ENCODE data around the gene IRAK2.

IRAK2 gene

DNA sequence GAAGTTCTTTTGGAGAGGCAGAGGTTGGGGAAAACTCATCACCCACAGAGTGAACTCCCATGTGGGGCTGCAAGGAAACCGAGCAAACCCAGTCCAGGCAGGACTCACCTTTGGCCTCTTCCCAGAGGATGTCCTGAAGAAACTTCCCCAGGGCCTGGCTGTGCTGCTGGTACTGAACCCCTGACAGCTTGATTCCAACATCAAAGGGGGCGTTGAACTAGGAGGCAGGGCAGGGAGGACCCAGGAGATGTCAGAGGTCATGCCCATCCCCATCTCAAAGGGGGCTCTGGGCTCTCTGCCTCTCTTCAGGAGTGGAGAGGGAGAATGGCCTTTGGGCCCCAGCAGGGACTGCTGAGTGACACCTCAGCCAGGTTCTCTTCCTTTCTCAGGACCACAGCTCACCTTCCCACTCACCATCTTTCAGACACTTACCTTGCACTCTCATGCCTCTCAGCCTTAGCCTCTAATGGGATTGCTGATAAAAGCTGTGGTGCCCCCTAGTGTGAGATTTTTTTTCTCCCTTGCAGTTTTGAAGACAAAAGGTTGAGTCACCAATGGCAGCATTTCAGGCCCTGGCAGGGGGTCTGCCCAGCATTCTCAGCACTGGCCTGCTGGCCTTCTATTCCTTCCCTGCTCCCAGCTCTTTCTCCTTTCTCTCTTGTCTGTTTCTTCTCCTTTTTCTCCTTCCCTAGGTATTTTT is 122.0 kb downstream of the IRAK2 start:
- no peak for DNase-seq

DNA sequence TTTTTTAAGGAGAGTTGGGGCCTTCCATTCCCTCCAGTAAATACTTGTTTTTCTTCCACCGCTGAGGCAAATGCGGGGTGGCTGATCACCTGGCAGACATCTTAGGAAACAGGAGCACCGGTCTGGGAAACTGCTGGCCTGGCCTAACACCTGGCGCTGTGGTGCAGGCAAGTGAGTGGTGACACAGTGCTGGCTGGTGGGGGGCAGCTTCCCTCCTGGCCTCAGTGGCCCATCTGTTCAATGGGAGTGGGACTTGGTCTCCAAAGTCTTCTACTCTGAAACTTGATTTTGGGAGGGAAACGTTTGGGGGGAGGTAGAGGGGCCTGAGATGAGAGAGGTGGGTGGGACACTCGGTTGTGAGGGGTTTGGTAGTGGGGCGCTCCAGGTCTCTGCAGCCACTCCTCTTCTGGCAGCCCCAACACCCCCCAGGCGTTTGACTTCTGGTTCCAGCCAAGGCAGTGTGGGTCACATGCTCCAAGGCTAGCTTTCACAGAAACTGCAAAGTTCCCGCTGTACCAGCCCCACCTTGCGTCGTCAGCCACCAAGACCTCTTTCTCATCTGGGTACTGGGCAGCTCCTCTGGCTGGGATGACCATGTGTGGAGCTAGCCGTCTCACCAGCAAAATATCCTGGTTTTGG is 123.3 kb downstream of the IRAK2 start:
- no peak for DNase-seq

DNA sequence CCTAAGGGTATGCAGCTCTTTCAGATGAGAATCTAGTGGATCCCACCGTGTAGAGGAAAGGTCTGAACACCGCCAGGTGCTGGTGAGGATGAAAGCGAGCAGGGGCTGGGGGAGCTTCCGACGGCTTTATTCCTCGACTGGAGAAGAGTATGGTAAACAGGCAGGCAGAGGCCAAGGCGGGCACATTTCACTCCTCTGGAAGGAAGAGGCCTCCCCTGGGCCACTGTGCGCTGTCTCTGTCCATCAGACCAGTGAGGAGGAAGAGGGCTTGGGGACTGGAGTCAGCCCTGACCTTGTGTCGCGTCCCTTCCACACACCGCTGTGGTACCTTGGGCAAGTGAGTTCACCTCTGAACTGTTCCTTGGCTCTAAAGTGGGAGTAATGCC is 123.8 kb downstream of the IRAK2 start:
- no peak for DNase-seq

DNA sequence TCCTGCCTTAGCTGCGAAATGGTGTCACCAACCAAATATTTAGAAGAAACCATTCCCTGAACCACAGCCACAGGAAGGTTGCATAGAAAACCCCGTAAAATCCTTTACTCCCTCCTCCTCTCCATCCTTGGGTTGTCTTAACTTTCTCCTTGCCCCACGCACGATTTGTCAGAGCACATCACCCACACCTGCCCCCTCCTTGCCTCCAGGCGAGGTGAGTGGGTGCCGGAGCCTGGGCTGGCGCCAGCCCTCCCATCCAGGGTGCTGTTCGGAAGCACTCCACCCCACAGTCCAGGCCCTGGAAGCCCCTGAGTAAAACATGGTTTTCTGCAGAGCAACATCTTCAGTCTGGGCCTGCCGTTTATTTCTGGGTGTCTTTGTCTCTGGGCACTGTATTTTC is 124.4 kb downstream of the IRAK2 start:
- no peak for DNase-seq

DNA sequence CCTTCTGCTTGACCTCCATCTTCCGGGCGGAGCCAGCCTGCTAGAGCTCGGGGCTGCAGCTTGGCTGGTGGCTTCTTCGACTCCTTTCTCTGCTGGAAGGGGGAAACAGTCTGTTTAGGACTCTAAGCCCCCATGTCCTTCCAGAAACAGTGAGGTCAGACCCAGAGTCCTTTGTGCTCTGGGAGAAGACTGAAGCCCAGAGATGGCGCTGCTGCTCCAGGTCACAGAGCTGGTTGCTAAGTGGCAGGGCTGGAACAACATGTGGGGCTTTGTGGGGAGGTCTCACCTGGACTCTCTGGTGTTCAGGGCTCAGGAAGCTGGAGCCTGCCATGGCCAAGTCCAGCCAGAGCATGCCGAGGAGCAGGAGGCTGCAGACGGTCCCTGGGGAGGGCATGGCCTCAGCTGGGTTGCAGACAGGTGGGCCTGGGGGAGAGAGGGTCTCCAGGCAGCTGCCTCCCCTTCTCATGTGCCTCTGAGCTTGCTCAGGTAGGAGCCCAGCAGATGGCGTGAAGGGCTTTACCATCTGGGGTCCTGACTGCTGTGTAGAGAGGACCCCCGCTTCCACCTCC is 125.2 kb downstream of the IRAK2 start:
- no peak for DNase-seq

DNA sequence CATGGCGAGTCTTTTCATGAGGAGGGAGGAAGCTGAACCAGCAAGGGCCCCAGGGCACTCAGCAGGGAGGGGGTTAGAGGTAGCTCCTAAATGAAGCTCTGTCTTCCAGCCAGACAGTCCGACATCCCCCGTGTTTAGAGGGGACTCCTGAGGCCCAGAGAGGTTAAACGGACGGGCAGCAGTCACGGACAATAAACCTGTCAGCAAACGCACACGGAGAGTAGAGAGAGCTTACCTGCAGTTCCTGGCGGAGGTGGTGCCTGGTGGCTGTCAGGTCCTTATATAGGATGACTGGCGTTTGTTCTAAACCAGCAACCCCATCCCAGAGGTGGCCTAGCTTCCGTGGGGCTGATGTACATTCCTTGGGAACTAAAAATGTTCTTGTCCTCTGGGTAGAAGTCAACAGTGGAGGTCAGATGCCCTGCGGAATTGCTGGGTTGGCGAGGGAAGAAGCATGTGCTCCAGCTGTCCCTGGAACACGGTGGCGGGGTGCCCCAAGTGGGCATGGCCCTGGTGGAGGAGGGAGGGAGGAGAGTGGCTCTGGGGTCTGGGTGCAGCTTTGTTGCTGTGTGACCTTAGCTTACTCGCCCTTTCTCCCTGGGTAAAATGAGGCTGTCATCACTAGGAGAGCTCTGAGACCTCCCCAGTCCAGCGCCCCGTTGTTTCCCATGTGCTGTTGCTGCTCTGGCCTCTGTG is 125.9 kb downstream of the IRAK2 start:
- DNase-seq, result no peak

DNA sequence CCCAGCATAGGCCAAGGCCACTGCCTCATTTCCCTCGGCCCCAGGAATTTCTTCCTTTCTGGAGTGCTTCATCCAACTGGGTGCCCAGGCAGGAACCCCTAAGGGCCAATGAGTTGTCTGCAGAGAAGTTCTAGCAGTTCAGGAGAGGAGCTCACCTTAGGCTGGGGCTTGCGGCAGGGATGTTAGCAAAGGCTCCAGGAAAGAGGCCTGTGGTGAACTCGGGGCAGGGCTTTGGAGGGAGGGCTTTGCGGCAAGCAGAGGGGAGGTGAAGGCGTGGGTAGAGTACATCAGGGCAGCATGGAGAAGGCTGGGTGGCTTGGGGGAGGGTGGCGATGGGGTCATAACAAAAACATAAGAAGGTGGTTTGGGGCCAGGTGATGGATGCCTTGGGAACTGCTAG is 126.9 kb downstream of the IRAK2 start:
- no peak for DNase-seq

DNA sequence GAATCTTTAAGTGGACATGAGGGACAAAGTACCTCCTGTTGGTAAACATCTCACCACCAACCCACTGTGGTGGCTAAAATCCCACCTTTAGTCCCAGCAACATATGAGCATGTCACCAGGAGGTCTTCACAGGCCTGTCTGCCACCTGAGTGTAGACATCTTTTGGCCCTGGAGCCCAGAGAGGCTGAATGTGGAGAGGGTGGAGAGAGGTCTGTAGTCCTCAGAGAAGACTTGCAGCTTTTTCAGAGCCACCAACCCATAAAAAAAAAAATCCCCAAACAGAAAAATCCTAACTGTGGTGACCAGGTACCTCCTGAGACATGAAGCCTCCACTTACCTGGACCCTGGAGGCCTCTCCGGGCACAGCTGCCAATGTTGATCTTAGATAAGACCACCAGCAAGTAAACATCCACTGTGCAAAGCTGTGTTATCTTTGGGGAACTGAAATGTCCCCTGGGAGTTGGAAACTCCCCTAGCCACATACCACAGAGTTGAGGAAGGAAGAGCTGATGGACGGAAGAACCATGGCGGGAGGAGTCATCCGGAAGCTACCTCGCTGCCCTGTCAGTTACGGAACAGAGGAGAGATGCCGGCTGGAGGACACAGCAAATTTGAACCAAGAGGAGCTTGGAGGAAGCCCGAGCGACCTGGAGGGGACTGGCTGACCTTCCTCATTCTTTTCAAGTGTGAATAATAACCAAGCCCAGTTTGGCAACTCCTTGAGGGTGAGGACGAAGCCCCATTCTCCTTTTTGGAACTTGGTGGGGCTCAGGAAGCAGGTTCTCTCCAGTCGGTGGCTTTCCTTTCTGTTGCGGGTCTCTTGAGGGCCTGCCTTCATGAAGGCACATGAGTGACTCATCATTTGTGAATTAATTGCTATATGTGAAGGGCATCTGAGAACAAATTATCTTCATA is 128.0 kb downstream of the IRAK2 start, which contains the start of gene GHRL:
GHRL (minus strand) TSS at position 443 of the 915 bp plus-strand sequence. CDS start 2,767 bp downstream, outside the sequence.
- DNase-seq, result no peak

Measured in activated naive CD4-positive, alpha-beta T cell treated with anti-CD3 and anti-CD28 coated beads, Interleukin-2, amount 50 U/mL, for 16 hours (primary cell).